ENCODE data around the gene ZNF512B.
A peak's percentile ranks its signal among the peaks of the same experiment; 100 is the strongest.

ZNF512B gene

DNA sequence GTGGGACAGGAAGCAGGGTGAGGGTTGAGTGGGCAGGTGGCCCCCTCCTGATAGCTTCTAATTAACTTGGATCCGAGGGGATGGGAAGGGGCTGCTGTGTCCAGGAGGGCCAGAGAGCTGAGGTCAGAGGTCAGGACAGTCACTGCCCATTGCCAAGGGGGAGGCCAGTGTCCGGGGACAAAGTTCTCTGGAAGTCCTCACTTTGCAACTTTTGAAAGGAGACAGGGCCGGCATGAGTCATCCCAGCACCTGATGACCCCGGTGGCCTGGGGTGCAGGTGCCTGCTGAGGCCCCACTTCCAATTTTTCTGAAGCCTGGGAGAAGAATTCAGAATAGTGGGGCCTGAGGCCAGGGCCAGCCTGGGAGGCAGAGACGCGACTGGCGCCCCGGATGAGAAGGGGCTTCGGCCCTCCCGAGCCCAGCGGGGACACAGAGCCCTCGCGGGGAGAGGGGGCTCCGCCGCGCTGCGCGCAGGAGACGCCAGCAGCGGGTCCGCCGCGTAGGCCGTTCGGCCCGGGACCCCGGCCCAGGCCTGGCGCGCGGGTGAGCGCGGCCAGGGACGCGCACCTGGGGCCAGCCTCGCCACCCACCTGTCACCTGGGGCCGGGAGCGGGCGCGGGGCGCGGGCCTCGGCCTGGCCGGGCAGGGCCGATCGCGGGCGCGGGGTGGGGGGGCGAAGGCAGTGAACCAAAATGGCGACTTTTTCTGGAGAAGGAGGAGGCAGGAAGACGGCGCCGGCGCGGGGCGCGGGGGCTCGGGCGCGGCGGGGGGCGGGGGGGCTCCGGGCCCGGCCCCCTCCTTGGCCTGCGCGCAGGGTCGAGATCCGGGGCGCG lies 586 bp downstream of the ZNF512B start:
- Histone ChIP-seq H3K4me1 (ENCODE audit: insufficient read depth, low read length) (peaks cover 4% of the 10 kb centered on the region), H3K36me3 (ENCODE audit: insufficient read depth, low read length) (peaks cover 29% of the 10 kb centered on the region), H3K4me3 (ENCODE audit: low read length) (peak overlapping the region; percentile 76), H3K27me3 (ENCODE audit: insufficient read depth, low read length) (peaks cover 11% of the 10 kb centered on the region), H3K9ac (ENCODE audit: low read depth, low read length) (peak overlapping the region; percentile 95), H3K9me3 (ENCODE audit: insufficient read depth, low read depth, low read length) (peaks cover 32% of the 10 kb centered on the region), H3K27ac (ENCODE audit: low read depth, low read length) (peak overlapping the region; percentile 58; the same call in 1 of the 2 replicates)
- 2% methylated on average over 68 of the region's 70 CpGs for WGBS

DNA sequence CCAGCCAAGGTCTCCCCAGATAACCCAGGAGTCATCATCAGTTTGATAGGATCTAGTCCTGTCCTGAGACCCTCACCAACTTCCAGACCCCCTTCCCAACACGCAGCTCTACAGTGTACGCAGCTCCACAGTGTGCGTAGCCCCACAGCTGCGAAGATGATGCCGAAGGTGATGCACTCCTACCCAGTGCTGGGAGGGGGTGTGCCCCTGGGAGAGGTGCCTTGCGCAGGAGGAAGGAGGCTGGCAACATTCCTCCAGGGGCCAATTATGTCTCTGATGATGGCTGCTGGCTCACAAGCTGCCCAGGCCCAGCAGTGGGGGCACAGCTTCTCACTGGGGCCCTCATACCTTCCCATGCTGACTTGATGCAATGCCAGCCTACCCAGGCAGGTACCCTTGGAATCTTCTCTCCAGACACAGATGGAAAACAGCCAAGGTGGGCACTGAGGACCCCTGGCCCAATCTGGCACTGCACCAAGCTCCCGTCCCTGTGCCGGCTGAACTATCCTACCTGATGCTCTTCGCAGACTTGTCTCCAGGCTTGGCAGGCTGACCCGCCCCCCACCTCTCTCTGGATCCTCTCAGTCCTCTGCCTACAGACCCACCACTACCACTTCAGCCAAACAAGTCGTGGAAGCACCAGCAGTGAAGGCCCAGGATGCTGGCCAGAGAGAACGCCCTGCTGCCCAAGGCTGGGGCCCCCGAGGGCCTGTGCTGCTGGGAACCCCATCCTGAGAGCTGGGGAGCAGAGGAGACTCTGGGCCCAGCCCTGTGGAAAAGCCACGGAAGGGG lies 1.4 kb downstream of the ZNF512B start:
- peaks cover 4% of the 10 kb centered on the region for H3K4me1 ChIP-seq (ENCODE audit: insufficient read depth, low read length)

DNA sequence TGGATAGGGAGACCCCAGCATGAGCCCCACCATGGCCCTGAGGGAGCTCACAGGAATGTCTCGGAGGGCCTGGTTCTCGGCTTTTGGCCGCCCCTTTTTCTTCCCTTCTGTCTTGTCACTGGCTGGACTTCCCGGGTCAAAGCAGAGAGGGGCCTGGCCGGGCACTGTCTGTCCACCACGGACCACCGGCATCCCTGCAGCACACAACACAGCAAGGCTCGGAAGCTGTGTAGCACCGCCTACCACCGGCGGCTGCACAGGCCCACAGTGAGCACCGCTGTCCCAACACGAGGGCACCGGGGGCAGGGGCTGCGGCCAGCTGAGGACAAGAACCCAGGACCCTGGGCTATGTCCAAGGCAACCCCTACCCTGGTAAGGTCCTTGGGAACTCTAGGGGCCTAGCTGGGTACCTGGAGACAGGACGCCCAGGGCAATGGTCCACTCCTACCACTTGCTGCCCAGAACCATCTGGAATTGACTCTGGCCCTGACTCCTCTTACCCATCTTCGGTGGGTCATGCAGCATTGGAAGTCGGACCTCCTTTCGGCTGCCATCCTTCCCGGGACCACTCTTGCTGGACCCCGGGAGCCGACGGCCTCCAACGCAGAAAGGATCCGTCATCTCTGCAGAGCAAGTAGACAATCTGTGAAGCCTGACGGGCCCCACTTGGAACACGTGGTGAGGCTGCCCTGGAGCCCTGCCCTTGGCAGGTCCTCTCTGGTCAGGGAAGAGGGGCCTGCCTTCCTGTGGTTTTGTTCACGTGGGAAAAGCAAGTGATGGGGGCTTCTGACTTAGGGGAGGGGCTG lies 2.2 kb downstream of the ZNF512B start:
- WGBS = 93% methylated on average over 28 of the region's 28 CpGs
- no peak overlapping the region for H3K27ac ChIP-seq (ENCODE audit: low read depth, low read length)
- H3K27me3 ChIP-seq (ENCODE audit: insufficient read depth, low read length) = peaks cover 11% of the 10 kb centered on the region
- peaks cover 4% of the 10 kb centered on the region for H3K4me1 ChIP-seq (ENCODE audit: insufficient read depth, low read length)
- H3K9me3 ChIP-seq (ENCODE audit: insufficient read depth, low read depth, low read length) = peaks cover 38% of the 10 kb centered on the region
- peaks cover 45% of the 10 kb centered on the region for H3K36me3 ChIP-seq (ENCODE audit: insufficient read depth, low read length)
- no peak overlapping the region for H3K9ac ChIP-seq (ENCODE audit: low read depth, low read length)
- no peak overlapping the region; the same call in 1 of the 2 replicates for H3K4me3 ChIP-seq (ENCODE audit: low read length)

More for the DNA sequence above, 1.4 kb downstream of the ZNF512B start:
- Histone ChIP-seq H3K4me3 (ENCODE audit: low read length) (peak overlapping the region; percentile 76), H3K27me3 (ENCODE audit: insufficient read depth, low read length) (peaks cover 11% of the 10 kb centered on the region), H3K9me3 (ENCODE audit: insufficient read depth, low read depth, low read length) (peaks cover 38% of the 10 kb centered on the region), H3K9ac (ENCODE audit: low read depth, low read length) (peak overlapping the region; percentile 95; the same call in 1 of the 2 replicates), H3K27ac (ENCODE audit: low read depth, low read length) (no peak overlapping the region), H3K36me3 (ENCODE audit: insufficient read depth, low read length) (peaks cover 37% of the 10 kb centered on the region)
- WGBS = 90% methylated on average over 14 of the region's 14 CpGs

DNA sequence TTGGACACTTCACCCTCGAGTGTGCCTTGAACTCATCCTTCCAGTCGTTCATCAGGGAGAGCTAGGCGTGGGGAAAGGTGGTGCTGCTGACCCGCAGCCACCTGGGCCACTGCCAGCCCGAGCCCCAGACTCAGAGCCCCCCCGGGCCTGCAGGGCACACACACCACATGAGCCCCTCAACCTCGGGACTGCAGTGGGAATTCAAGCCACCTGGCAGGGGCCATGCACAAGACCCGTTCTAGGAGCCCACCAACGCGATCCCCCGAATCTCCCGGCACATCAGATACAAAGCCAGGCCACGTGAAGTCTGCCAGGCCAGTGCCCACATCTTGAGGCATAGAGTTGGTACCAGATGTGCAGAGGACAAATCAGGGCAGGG lies 2.8 kb downstream of the ZNF512B start:
- WGBS = 96% methylated on average over 13 of the region's 13 CpGs
- Histone ChIP-seq H3K36me3 (ENCODE audit: insufficient read depth, low read length) (peaks cover 51% of the 10 kb centered on the region), H3K4me3 (ENCODE audit: low read length) (no peak overlapping the region), H3K9ac (ENCODE audit: low read depth, low read length) (no peak overlapping the region), H3K9me3 (ENCODE audit: insufficient read depth, low read depth, low read length) (peaks cover 38% of the 10 kb centered on the region), H3K27ac (ENCODE audit: low read depth, low read length) (no peak overlapping the region), H3K27me3 (ENCODE audit: insufficient read depth, low read length) (peaks cover 11% of the 10 kb centered on the region), H3K4me1 (ENCODE audit: insufficient read depth, low read length) (peaks cover 4% of the 10 kb centered on the region)

DNA sequence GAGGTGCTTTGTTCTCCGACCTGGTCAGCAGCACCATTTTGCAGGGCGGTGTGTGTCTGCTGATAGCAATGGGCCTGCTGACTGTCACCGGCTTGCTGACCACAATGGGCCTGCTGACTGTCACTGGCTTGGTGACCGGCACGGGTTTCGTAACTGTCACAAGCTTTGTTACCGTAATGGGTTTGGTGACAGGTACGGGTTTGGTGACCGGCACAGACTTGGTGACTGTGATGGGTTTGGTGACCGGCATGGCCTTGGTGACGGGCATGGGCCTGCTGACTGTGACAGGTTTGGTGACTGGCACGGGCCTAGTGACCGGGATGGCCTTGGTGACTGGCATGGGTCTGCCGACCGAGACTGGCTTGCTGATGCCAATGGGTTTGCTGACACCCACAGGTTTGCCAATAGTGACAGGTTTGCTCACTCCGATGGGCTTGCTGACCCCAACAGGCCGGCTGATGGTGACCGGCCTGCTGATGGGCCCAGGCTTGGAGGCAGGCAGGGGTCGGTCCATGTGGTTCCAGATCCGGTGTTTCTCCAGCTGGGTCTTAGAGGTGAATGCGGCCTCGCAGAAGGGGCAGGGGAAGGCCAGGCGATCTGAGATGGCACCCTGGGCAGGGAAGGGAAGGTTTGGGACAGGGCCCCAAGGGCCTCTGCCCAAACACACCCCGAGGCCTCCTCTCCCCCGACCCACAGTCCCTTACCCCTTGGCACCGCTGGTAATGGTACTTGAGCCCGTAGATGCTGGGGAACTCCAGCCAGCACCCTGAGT lies 3.4 kb downstream of the ZNF512B start:
- H3K27me3 ChIP-seq (ENCODE audit: insufficient read depth, low read length) = peaks cover 11% of the 10 kb centered on the region
- H3K27ac ChIP-seq (ENCODE audit: low read depth, low read length) = no peak overlapping the region
- H3K4me3 ChIP-seq (ENCODE audit: low read length) = no peak overlapping the region
- peaks cover 4% of the 10 kb centered on the region for H3K4me1 ChIP-seq (ENCODE audit: insufficient read depth, low read length)
- H3K9ac ChIP-seq (ENCODE audit: low read depth, low read length) = no peak overlapping the region
- H3K9me3 ChIP-seq (ENCODE audit: insufficient read depth, low read depth, low read length) = peaks cover 38% of the 10 kb centered on the region
- H3K36me3 ChIP-seq (ENCODE audit: insufficient read depth, low read length) = peaks cover 57% of the 10 kb centered on the region
- WGBS = 96% methylated on average over 27 of the region's 27 CpGs

DNA sequence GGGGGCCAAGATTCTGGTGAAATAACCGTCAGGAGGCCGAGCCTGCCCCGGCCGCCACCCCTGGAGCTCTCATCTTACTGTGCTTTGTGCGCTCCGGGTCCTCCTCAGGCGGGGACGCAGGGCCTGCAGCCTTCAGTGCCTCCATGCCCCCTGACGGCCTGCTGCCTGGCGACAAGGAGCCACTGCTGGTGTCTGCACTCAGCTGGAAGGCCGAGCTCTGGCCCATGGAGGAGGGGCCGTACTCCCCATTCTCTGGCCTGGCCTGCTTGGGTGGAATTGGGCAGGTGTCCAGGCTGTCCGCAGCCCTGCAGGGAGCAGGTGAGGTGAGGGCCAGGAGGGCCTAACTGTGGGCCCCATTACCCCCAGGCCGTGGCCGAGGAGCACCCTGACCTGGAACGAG lies 5.3 kb downstream of the ZNF512B start:
- H3K4me1 ChIP-seq (ENCODE audit: insufficient read depth, low read length) = peaks cover 5% of the 10 kb centered on the region; the same call in 1 of the 2 replicates
- H3K9me3 ChIP-seq (ENCODE audit: insufficient read depth, low read depth, low read length) = peaks cover 38% of the 10 kb centered on the region
- H3K27ac ChIP-seq (ENCODE audit: low read depth, low read length) = no peak overlapping the region
- H3K9ac ChIP-seq (ENCODE audit: low read depth, low read length) = no peak overlapping the region
- H3K36me3 ChIP-seq (ENCODE audit: insufficient read depth, low read length) = peaks cover 66% of the 10 kb centered on the region
- no peaks in the 10 kb centered on the region for H3K27me3 ChIP-seq (ENCODE audit: insufficient read depth, low read length)
- H3K4me3 ChIP-seq (ENCODE audit: low read length) = no peak overlapping the region
- WGBS = 96% methylated on average over 16 of the region's 16 CpGs

DNA sequence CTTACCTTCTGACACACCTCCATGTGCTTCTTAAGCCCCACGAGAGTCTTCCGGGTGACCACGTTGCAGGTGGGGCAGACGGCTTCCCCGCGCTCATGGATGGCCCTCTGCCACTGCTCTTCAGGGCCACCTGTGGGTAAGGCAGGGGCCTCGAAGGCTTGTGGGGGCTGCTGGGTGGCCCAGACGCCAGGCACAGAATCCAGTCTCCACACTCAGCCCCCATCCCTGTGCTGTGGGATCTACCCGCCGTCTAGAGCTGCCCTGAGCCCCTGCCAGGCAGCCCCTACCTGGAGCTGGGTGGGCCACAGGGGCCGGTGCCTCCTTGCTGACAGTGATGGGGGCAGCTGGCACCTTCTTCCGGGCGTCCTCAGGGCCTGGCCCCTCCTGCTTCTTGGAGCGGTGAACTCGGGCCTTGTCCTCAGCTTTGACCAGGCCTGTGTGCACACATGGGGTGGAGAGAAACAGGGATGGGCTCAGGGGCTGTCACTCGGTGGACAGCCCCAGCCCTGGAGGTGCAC lies 5.9 kb downstream of the ZNF512B start:
- no peak overlapping the region for H3K4me3 ChIP-seq (ENCODE audit: low read length)

DNA sequence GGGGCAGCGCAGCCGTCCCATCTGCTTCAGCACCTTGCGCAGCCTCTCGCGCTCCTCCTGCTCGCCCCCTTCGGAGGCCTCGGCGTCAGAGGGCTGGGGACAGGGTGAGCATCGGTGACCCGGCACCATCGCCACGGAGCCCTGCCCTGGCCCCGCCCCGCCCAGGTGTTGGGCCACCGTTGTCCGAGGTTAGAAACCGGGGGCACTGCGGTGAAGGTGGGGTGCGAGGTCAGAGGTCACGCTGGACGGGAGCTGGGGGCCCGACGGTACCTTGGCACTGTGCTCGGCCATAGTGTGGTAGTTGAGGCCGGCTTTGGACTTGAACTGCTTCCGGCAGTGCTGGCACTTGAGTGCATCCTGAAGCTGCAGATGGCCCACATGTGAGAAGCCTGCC lies 6.4 kb downstream of the ZNF512B start:
- Histone ChIP-seq H3K9ac (ENCODE audit: low read depth, low read length) (no peak overlapping the region), H3K4me3 (ENCODE audit: low read length) (no peak overlapping the region), H3K4me1 (ENCODE audit: insufficient read depth, low read length) (peaks cover 11% of the 10 kb centered on the region; the same call in 1 of the 2 replicates), H3K27ac (ENCODE audit: low read depth, low read length) (no peak overlapping the region), H3K9me3 (ENCODE audit: insufficient read depth, low read depth, low read length) (peaks cover 36% of the 10 kb centered on the region), H3K36me3 (ENCODE audit: insufficient read depth, low read length) (peaks cover 70% of the 10 kb centered on the region), H3K27me3 (ENCODE audit: insufficient read depth, low read length) (no peaks in the 10 kb centered on the region)
- 94% methylated on average over 27 of the region's 27 CpGs for WGBS

More for the DNA sequence above, 5.9 kb downstream of the ZNF512B start:
- Histone ChIP-seq H3K27me3 (ENCODE audit: insufficient read depth, low read length) (no peaks in the 10 kb centered on the region), H3K9me3 (ENCODE audit: insufficient read depth, low read depth, low read length) (peaks cover 38% of the 10 kb centered on the region), H3K4me1 (ENCODE audit: insufficient read depth, low read length) (peaks cover 8% of the 10 kb centered on the region; the same call in 1 of the 2 replicates), H3K36me3 (ENCODE audit: insufficient read depth, low read length) (peaks cover 70% of the 10 kb centered on the region), H3K9ac (ENCODE audit: low read depth, low read length) (no peak overlapping the region), H3K27ac (ENCODE audit: low read depth, low read length) (no peak overlapping the region)
- 97% methylated on average over 16 of the region's 16 CpGs for WGBS

DNA sequence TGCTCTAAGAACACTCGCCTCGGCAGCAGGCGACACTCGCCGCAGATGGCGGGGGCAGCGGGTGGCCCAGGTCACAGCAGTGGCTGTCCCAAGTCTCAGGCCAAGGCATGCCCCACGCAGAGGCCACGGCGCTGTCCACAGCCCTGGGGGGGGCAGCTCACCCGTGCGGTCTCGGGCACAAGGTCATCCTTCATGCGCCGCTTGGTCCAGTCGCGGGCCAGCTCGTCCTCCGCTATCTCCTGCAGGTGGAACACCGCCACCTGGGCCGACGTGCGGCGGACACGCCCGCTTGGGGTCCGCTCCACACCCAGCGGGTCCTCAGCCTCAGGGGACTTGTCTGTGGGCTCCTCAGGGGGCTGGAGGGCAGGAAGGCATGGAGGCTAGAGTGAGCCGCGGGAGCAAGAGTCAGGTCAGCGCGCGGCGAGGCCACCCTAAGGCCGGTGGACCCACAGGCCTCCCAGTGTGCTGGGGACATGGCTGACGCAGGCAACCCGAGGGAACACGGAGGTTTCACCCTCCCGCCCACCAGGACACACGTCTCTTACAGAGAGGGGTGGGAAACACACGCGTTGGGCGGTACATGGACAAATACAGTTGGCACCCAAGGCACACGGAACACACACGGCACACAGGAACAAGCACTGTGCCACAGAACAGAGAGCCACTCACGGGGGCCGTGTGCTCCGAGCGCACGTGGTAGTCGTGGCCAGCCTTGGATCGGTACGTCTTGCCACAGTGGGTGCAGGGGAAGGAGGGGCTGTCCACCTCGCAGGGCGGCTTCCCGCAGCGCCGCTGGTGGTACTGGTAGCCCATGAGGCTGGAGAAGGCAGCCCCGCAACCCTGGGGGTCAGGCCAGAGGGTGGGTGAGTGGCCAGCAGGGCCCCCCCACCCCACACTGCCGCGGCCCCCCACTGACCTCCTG lies 7.0 kb downstream of the ZNF512B start:
- no peak overlapping the region for H3K9ac ChIP-seq (ENCODE audit: low read depth, low read length)
- H3K4me1 ChIP-seq (ENCODE audit: insufficient read depth, low read length) = peaks cover 16% of the 10 kb centered on the region; the same call in 1 of the 2 replicates
- H3K4me3 ChIP-seq (ENCODE audit: low read length) = no peak overlapping the region
- peaks cover 63% of the 10 kb centered on the region for H3K36me3 ChIP-seq (ENCODE audit: insufficient read depth, low read length)
- H3K27ac ChIP-seq (ENCODE audit: low read depth, low read length) = no peak overlapping the region
- 97% methylated on average over 61 of the region's 61 CpGs for WGBS
- no peaks in the 10 kb centered on the region for H3K27me3 ChIP-seq (ENCODE audit: insufficient read depth, low read length)
- H3K9me3 ChIP-seq (ENCODE audit: insufficient read depth, low read depth, low read length) = peaks cover 29% of the 10 kb centered on the region

Data from HUES64 (cell line).